SH-SY5Y (cell line): ENCODE measurements around the gene ESX1.

Experiments used
- GATA2 ChIP-seq: IDR thresholded peaks from 2 replicates; pipeline ENCODE4 v1.6.1; 2011; ENCODE audit warnings: mild to moderate bottlenecking, low read depth, low read length
- GATA3 ChIP-seq: IDR thresholded peaks from 2 replicates; pipeline ENCODE4 v1.6.1; 2011; ENCODE audit warnings: low read depth, mild to moderate bottlenecking, low read length, moderate library complexity

DNA sequence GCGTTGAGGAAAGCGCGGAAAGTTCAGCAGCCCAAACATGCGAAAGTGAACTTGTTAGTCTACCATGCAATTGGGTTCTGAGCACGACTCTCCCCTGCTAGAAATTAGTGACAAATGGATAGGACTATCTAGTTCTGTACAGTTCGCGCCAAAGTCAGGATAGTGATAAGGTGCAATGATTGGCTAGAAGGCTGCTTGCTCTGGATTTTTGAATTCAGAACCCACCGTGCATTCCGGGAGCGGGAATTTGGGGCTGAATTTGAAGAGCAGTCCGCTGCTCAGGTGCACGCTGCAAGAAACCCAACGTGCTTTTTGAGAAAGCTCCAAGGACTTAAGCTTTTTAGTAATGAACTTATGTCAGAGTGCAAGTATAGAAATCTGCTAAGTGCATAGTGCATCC lies 732 bp upstream of the ESX1 start:
- TF ChIP-seq GATA2 = no peak
- no peak for TF ChIP-seq GATA3
